ENCODE data around the gene PLA2G2F. TPM values are rescaled to one million over a fixed set of nuclear protein-coding genes. Genes with fewer than 3 reads are reported as not detected.

PLA2G2F gene
- total and polyA plus RNA-seq, 10 of the 15 experiments (the other 5 are each of a cell fraction or from before 2014, with no cell fraction given), result 0.03 TPM; not detected in 9

GRCh38 chr1:20115916-20116315 lies 23.2 kb upstream of the PLA2G2F start:
- ChIA-PET CTCF (interaction anchor here (0.6 kb wide), 1 partner anchor 35 kb away, joined by 3 read pairs; no protein-coding TSS in a partner anchor), SMC1A (ENCODE audit: uncharacterized antibody, unreplicated experiment) (interaction anchor here (0.9 kb wide), 1 partner anchor 14 kb away, joined by 3 read pairs; no protein-coding TSS in a partner anchor), POLR2A (no interaction called here), RAD21 (ENCODE audit: unreplicated experiment) (interaction anchor here (1.3 kb wide), 1 partner anchor 36 kb away, joined by 3 read pairs; no protein-coding TSS in a partner anchor)
- BruUV-seq (replicated peaks), result no TSS peak
- intact Hi-C loops (cut with micrococcal nuclease; ENCODE audit: unreplicated experiment) (no loop called here), in situ Hi-C loops (cut with MboI) (no loop called here)
- ATAC-seq, result no peak
- no peak overlapping the region for H3K4me2 ChIP-seq (ENCODE audit: control insufficient read depth, insufficient read depth)
- no peak overlapping the region for H2AFZ ChIP-seq (ENCODE audit: control insufficient read depth, low read depth, low read length)
- H3K9ac ChIP-seq (ENCODE audit: control insufficient read depth, insufficient read depth, low read length), result no peak overlapping the region
- no peak for TF ChIP-seq MTA2 (IDR thresholded peaks at IDR 0.05; ENCODE audit: low read depth)
- TF ChIP-seq SMAD1 (IDR thresholded peaks at IDR 0.05; ENCODE audit: low read depth, partially characterized antibody), result no peak
- no peak for TF ChIP-seq SIX5 (IDR thresholded peaks at IDR 0.05; ENCODE audit: low read depth, low read length, severe bottlenecking)
- TF ChIP-seq IRF4 (IDR thresholded peaks at IDR 0.05; ENCODE audit: low read depth, low read length), result no peak
- no peak for TF ChIP-seq EP300 (IDR thresholded peaks at IDR 0.05; ENCODE audit: borderline replicate concordance in 1 of 2, control insufficient read depth in 1 of 2, low read depth in 2 of 2, low read length in 2 of 2)
- no peak for TF ChIP-seq LARP7 (IDR thresholded peaks at IDR 0.05)
- TF ChIP-seq MTA3 (IDR thresholded peaks at IDR 0.05; ENCODE audit: borderline replicate concordance, low read length), result no peak
- no peak for TF ChIP-seq MXI1 (IDR thresholded peaks at IDR 0.05; ENCODE audit: low read depth, low read length)
- TF ChIP-seq JUND (IDR thresholded peaks at IDR 0.05; ENCODE audit: low read depth, low read length), result no peak
- no peak for TF ChIP-seq ZNF622 (IDR thresholded peaks at IDR 0.05)
- TF ChIP-seq NR2F1 (conservative IDR thresholded peaks at IDR 0.05), result no peak
- no peak for TF ChIP-seq SPI1 (IDR thresholded peaks at IDR 0.05; ENCODE audit: borderline replicate concordance, insufficient read depth, low read depth, low read length)
- TF ChIP-seq RELB (IDR thresholded peaks at IDR 0.05; ENCODE audit: low read depth), result no peak
- TF ChIP-seq KLF5 (IDR thresholded peaks at IDR 0.05; ENCODE audit: partially characterized antibody), result no peak
- TF ChIP-seq PAX8 (IDR thresholded peaks at IDR 0.05), result no peak
- TF ChIP-seq BHLHE40 (IDR thresholded peaks at IDR 0.05; ENCODE audit: borderline replicate concordance in 1 of 2, low read depth in 2 of 2, low read length in 1 of 2), result no peak
- TF ChIP-seq, protein P1, sequence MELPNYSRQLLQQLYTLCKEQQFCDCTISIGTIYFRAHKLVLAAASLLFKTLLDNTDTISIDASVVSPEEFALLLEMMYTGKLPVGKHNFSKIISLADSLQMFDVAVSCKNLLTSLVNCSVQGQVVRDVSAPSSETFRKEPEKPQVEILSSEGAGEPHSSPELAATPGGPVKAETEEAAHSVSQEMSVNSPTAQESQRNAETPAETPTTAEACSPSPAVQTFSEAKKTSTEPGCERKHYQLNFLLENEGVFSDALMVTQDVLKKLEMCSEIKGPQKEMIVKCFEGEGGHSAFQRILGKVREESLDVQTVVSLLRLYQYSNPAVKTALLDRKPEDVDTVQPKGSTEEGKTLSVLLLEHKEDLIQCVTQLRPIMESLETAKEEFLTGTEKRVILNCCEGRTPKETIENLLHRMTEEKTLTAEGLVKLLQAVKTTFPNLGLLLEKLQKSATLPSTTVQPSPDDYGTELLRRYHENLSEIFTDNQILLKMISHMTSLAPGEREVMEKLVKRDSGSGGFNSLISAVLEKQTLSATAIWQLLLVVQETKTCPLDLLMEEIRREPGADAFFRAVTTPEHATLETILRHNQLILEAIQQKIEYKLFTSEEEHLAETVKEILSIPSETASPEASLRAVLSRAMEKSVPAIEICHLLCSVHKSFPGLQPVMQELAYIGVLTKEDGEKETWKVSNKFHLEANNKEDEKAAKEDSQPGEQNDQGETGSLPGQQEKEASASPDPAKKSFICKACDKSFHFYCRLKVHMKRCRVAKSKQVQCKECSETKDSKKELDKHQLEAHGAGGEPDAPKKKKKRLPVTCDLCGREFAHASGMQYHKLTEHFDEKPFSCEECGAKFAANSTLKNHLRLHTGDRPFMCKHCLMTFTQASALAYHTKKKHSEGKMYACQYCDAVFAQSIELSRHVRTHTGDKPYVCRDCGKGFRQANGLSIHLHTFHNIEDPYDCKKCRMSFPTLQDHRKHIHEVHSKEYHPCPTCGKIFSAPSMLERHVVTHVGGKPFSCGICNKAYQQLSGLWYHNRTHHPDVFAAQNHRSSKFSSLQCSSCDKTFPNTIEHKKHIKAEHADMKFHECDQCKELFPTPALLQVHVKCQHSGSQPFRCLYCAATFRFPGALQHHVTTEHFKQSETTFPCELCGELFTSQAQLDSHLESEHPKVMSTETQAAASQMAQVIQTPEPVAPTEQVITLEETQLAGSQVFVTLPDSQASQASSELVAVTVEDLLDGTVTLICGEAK (IDR thresholded peaks at IDR 0.05; ENCODE audit: borderline replicate concordance), result no peak
- TF ChIP-seq CREM (IDR thresholded peaks at IDR 0.05; ENCODE audit: low read depth), result no peak
- no peak for TF ChIP-seq HDAC6 (IDR thresholded peaks at IDR 0.05; ENCODE audit: unreplicated experiment)
- 59% methylated on average over 7 of the region's 7 CpGs for WGBS (ENCODE audit: insufficient coverage, insufficient replicate concordance, low lambda C conversion rate, missing lambda C conversion rate)
- H3K27ac ChIP-seq (ENCODE audit: control insufficient read depth, insufficient read depth), result no peak overlapping the region
- H3K4me3 ChIP-seq, result no peak overlapping the region
- DNase-seq (ENCODE audit: low read depth, low spot score), result no peak
- H3K9me3 ChIP-seq (replicated peaks; ENCODE audit: control insufficient read depth, insufficient read depth, low read length), result no peaks in the 10 kb centered on the region
- no peaks in the 10 kb centered on the region for H3K27me3 ChIP-seq (replicated peaks in 1 of 2; ENCODE audit: control insufficient read depth in 2 of 2, insufficient read depth in 2 of 2, low read length in 1 of 2)
- peaks cover 9% of the 10 kb centered on the region for H3K4me1 ChIP-seq (ENCODE audit: control insufficient read depth, insufficient read depth, low read length)
- FAIRE-seq, result no peak
- no peaks in the 10 kb centered on the region for H4K20me1 ChIP-seq (ENCODE audit: control insufficient read depth, insufficient read depth)
- H3K36me3 ChIP-seq (ENCODE audit: control insufficient read depth in 2 of 2, insufficient read depth in 2 of 2, low read length in 1 of 2), result no peaks in the 10 kb centered on the region
- H3K79me2 ChIP-seq (ENCODE audit: control insufficient read depth, insufficient read depth, low read length), result no peaks in the 10 kb centered on the region

Data from GM12878 (cell line).